ENCODE measurements around the gene C1QTNF8. TPM values are rescaled to one million over a fixed set of nuclear protein-coding genes. Genes with fewer than 3 reads are reported as not detected.

C1QTNF8 gene
- total and polyA plus RNA-seq, 2 donors (not counting 1 experiment from before 2014, with no cell fraction given): not detected

DNA sequence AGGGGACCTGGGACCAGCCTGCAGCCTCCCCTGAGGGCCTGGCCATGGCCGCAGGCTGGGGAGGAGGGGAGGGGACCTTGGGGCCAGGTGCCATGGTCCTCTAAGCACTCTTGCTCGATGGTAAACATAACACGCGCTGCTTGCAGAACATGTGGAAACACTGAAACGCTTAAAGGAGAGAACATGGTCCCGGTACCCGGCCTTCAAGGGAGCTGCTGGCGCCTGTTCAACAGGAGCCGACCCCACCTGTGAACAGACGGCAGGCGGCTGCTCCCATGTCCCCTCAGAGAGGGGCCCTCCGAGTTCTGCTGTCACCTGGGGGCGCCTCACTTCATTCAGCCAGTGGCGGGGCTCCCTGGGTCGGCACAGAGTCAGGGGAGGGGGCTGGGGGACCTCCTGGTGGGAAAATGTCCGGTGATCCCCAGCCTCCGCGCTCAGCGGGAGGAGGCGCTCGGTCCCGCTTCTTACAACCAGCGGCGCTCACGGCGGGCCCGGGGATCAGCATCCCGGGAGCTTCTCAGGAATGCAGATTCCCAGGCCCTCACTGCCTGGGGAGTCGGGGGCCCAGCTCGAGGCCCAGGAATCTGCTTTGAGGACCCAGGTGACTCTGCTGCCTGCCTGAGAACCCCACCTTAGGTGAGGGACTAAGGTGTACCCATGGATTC, 24.4 kb downstream of the C1QTNF8 start:
- Mint-ChIP-seq H3K4me1 (no peaks in the 10 kb centered on the region), H3K9me3 (ENCODE audit: insufficient read depth) (no peaks in the 10 kb centered on the region), H3K4me3 (no peak overlapping the region), H3K27me3 (peaks cover 14% of the 10 kb centered on the region), H3K27ac (no peak overlapping the region)
- H3K79me2 ChIP-seq (ENCODE audit: control insufficient read depth, insufficient read depth, low read length): no peaks in the 10 kb centered on the region
- no peak overlapping the region for H3K4me3 ChIP-seq (ENCODE audit: control extremely low read depth in 1 of 5, extremely low read depth in 1 of 5, insufficient read depth in 1 of 5, low read depth in 2 of 5, low read length in 4 of 5)
- no peak overlapping the region for H2AFZ ChIP-seq (ENCODE audit: insufficient read depth, low read depth, low read length, poor library complexity, severe bottlenecking)
- WGBS (ENCODE audit: insufficient coverage): 21% methylated on average over 29 of the region's 30 CpGs
- H3K4me2 ChIP-seq (replicated peaks; ENCODE audit: low read depth, low read length, poor library complexity, severe bottlenecking): no peak overlapping the region
- intact Hi-C loops (cut with micrococcal nuclease): no loop called here
- H4K20me1 ChIP-seq (ENCODE audit: control insufficient read depth, insufficient read depth, low read length, poor library complexity, severe bottlenecking): no peaks in the 10 kb centered on the region
- TF ChIP-seq, protein P1, sequence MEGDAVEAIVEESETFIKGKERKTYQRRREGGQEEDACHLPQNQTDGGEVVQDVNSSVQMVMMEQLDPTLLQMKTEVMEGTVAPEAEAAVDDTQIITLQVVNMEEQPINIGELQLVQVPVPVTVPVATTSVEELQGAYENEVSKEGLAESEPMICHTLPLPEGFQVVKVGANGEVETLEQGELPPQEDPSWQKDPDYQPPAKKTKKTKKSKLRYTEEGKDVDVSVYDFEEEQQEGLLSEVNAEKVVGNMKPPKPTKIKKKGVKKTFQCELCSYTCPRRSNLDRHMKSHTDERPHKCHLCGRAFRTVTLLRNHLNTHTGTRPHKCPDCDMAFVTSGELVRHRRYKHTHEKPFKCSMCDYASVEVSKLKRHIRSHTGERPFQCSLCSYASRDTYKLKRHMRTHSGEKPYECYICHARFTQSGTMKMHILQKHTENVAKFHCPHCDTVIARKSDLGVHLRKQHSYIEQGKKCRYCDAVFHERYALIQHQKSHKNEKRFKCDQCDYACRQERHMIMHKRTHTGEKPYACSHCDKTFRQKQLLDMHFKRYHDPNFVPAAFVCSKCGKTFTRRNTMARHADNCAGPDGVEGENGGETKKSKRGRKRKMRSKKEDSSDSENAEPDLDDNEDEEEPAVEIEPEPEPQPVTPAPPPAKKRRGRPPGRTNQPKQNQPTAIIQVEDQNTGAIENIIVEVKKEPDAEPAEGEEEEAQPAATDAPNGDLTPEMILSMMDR (IDR thresholded peaks at IDR 0.05): no peak
- no peak for TF ChIP-seq EZH2 (IDR thresholded peaks at IDR 0.05; ENCODE audit: borderline replicate concordance, insufficient read depth, low read depth, low read length, poor library complexity, severe bottlenecking)
- DNase-seq (no peak), ATAC-seq (ENCODE audit: low read depth) (no peak)
- H3K9ac ChIP-seq (ENCODE audit: low read length): no peak overlapping the region
- POLR2A ChIA-PET: no interaction called here
- H3K4me1 ChIP-seq (ENCODE audit: control insufficient read depth in 2 of 2, insufficient read depth in 2 of 2, low read length in 2 of 2): no peaks in the 10 kb centered on the region
- CTCF ChIA-PET: no interaction called here
- H3K27ac ChIP-seq (ENCODE audit: low read length in 2 of 2): no peak overlapping the region
- H3K9me3 ChIP-seq (ENCODE audit: control extremely low read depth in 1 of 3, control insufficient read depth in 2 of 3, insufficient read depth in 1 of 3, low read length in 2 of 3): peaks cover 0 to 20% (median 0%) of the 10 kb centered on the region in 3 donors
- no peaks in the 10 kb centered on the region for H3K36me3 ChIP-seq (replicated peaks in 1 of 2; ENCODE audit: control extremely low read depth in 1 of 2, control insufficient read depth in 1 of 2, extremely low read depth in 1 of 2, insufficient read depth in 2 of 2, low read length in 1 of 2)
- peaks cover 0 to 32% (median 4%) of the 10 kb centered on the region in 4 experiments for H3K27me3 ChIP-seq (replicated peaks in 1 of 4; ENCODE audit: control extremely low read depth in 1 of 4, control insufficient read depth in 3 of 4, insufficient read depth in 4 of 4, low read length in 3 of 4)

- ATAC-seq (ENCODE audit: low read depth) (no peak), DNase-seq (no peak)
- Histone ChIP-seq H4K20me1 (ENCODE audit: control insufficient read depth, insufficient read depth, low read length, poor library complexity, severe bottlenecking) (no peaks in the 10 kb centered on the region), H3K4me2 (replicated peaks; ENCODE audit: low read depth, low read length, poor library complexity, severe bottlenecking) (no peak overlapping the region), H3K4me1 (ENCODE audit: control insufficient read depth in 2 of 2, insufficient read depth in 2 of 2, low read length in 2 of 2) (no peaks in the 10 kb centered on the region), H3K79me2 (ENCODE audit: control insufficient read depth, insufficient read depth, low read length) (no peaks in the 10 kb centered on the region), H3K9ac (ENCODE audit: low read length) (no peak overlapping the region), H3K27me3 (replicated peaks in 1 of 4; ENCODE audit: control extremely low read depth in 1 of 4, control insufficient read depth in 3 of 4, insufficient read depth in 4 of 4, low read length in 3 of 4) (peaks cover 0 to 37% (median 4%) of the 10 kb centered on the region in 4 experiments), H3K4me3 (ENCODE audit: control extremely low read depth in 1 of 5, extremely low read depth in 1 of 5, insufficient read depth in 1 of 5, low read depth in 2 of 5, low read length in 4 of 5) (no peak overlapping the region), H3K27ac (ENCODE audit: low read length in 2 of 2) (no peak overlapping the region), H3K36me3 (replicated peaks in 1 of 2; ENCODE audit: control extremely low read depth in 1 of 2, control insufficient read depth in 1 of 2, extremely low read depth in 1 of 2, insufficient read depth in 2 of 2, low read length in 1 of 2) (no peaks in the 10 kb centered on the region), H2AFZ (ENCODE audit: insufficient read depth, low read depth, low read length, poor library complexity, severe bottlenecking) (no peak overlapping the region), H3K9me3 (ENCODE audit: control extremely low read depth in 1 of 3, control insufficient read depth in 2 of 3, insufficient read depth in 1 of 3, low read length in 2 of 3) (peaks cover 0 to 20% (median 0%) of the 10 kb centered on the region in 3 donors)
- intact Hi-C loops (cut with micrococcal nuclease): no loop called here
- no peak for TF ChIP-seq EZH2 (IDR thresholded peaks at IDR 0.05; ENCODE audit: borderline replicate concordance, insufficient read depth, low read depth, low read length, poor library complexity, severe bottlenecking)
- TF ChIP-seq, protein P1 (IDR thresholded peaks at IDR 0.05): no peak
- H3K9me3 Mint-ChIP-seq (ENCODE audit: insufficient read depth): no peaks in the 10 kb centered on the region
- no peaks in the 10 kb centered on the region for H3K4me1 Mint-ChIP-seq
- no peak overlapping the region for H3K27ac Mint-ChIP-seq
- CTCF ChIA-PET: no interaction called here
- H3K4me3 Mint-ChIP-seq: no peak overlapping the region
- POLR2A ChIA-PET: no interaction called here
- WGBS (ENCODE audit: insufficient coverage): 40% methylated on average over 16 of the region's 16 CpGs
- H3K27me3 Mint-ChIP-seq: peaks cover 11% of the 10 kb centered on the region
These were observed 25.1 kb downstream of the C1QTNF8 start for GRCh38 chr16:1070864-1071408.

Data from B cell (primary cell).